ENCODE data around the gene SELENOM. TPM values are rescaled to one million over a fixed set of nuclear protein-coding genes. Genes with fewer than 3 reads are reported as not detected.
"Not testable (repeated sequence)": the region's sequence is repeated elsewhere in the genome, so short reads cannot be mapped to it uniquely, and the experiment has no call there.

Gene SELENOM
- total RNA-seq, 1 donor from 2014 or later, result 6.4 TPM

DNA sequence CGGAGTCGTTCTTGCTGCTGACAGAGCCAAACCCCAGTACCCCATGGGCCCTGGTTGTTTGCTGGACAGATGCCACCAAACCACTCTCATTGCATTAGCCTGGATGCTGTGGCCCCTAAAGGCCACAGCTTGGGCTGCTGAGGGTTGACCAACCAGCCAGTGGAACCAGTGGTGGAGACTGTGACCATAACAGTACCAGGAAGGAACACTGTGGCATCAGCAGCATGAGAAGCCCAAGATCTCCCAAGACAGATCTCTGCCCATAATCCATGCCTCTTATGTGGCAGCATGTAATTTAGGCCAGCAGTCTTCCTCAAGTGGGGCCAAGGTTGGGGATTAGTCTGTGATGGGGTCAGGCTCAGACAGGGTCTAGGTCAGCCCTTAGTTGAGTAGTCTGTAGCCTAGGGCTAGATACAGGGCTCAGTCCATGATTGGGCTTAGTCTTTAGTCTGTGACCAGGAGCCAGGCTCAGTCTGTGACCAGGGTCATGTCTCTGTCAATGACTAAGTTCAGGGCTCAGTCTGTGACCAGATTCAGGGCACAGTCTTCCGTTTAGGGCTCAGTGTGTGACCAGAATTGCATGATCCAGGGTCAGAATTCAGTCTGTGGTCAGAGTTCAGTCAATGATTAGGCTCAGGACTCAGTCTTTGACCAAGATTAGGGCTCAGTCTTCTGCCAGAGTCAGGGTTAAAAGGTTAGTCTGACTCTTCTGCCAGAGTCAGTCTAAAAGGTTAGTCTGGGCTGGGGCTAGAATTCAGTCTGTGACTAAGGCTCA, 10.9 kb upstream of the SELENOM start:
- H3K4me1 Mint-ChIP-seq (ENCODE audit: low read depth), result no peaks in the 10 kb centered on the region
- no peak overlapping the region for H3K27ac Mint-ChIP-seq
- H3K4me3 Mint-ChIP-seq, result no peak overlapping the region
- H3K9me3 Mint-ChIP-seq, result no peaks in the 10 kb centered on the region
- peaks cover 1% of the 10 kb centered on the region for H3K27me3 Mint-ChIP-seq (ENCODE audit: insufficient read depth)
- H3K36me3 Mint-ChIP-seq (ENCODE audit: low read depth), result no peaks in the 10 kb centered on the region
- intact Hi-C loops (cut with micrococcal nuclease), result no loop called here
- DNase-seq (ENCODE audit: low spot score), result no peak

DNA sequence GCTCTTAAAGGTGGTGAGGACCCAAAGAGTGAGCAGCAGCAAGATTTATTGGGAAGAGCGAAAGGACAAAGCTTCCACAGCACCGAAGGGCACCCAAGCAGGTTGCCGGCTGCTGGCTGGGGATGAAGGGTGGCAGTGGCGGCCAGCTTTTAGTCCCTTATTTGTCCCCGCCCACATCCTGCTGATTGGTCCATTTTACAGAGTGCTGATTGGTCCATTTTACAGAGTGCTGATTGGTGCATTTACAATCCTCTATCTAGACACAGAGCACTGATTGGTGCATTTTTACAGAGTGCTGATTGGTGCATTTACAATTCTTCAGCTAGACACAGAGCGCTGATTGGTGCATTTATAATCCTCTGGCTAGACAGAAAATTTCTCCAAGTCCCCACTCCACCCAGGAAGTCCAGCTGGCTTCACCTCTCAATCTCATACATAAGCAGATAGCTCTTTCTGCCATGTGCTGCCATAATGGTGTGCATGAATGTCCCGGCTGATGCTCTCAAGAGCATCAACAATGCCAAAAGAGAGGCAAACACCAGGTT, 5.3 kb upstream of the SELENOM start:
- H3K36me3 Mint-ChIP-seq (ENCODE audit: low read depth); intact Hi-C loops (cut with micrococcal nuclease); H3K4me1 Mint-ChIP-seq (ENCODE audit: low read depth); DNase-seq (ENCODE audit: low spot score); H3K9me3 Mint-ChIP-seq; H3K27ac Mint-ChIP-seq; H3K4me3 Mint-ChIP-seq; H3K27me3 Mint-ChIP-seq (ENCODE audit: insufficient read depth): not testable (repeated sequence)

DNA sequence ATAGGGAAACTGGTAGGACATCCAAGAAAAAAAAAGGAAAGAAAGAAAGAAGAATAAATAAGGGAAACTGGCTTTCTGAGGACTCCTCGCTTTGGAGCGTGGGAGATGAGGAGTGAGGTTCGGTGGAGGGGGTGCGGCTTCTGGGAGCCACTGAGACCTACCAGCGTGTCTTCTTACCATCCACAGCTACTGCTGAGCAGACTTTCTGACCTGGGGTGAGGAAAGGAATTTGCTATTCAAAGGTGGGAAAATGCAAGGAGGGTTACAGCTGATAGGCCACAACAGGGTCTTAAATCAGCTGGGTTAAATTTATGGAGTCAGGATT, 488 bp upstream of the SELENOM start:
- peaks cover 19% of the 10 kb centered on the region for H3K4me1 Mint-ChIP-seq (ENCODE audit: low read depth)
- H3K4me3 Mint-ChIP-seq, result peak overlapping the region; percentile 82
- H3K9me3 Mint-ChIP-seq, result no peaks in the 10 kb centered on the region
- intact Hi-C loops (cut with micrococcal nuclease), result loop anchor here (1.0 to 5.0 kb wide), 10 partner anchors 24 to 644 kb away; partner anchors contain the start of genes DEPDC5, LIMK2, PIK3IP1 and PRR14L
- no peak for DNase-seq (ENCODE audit: low spot score)
- peaks cover 6% of the 10 kb centered on the region for H3K27me3 Mint-ChIP-seq (ENCODE audit: insufficient read depth)
- H3K36me3 Mint-ChIP-seq (ENCODE audit: low read depth), result no peaks in the 10 kb centered on the region
- peak overlapping the region; percentile 33 for H3K27ac Mint-ChIP-seq

DNA sequence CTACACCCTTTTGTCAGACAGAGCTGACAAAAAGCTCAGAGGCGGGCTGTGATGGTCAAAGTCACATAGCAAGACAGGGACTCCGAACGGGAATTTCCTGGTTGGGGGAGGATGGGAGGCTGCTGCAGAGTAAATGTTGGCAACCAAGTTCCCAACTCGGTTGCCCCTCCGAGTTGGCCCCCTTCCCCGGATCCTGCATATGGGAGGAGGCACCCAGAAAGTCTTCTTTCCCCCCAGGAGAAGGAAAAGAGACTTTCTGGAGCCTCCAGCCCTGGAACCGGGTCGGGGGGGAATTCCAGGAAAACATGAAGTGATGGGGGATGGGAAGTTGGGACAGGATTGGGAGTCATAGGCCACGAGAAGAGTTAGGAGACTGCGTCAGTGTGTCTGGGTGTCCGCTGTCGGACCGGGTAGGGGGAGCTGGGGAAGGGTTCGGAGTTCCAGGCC, 614 bp downstream of the SELENOM start:
- Mint-ChIP-seq H3K27ac (no peak overlapping the region), H3K9me3 (no peaks in the 10 kb centered on the region), H3K36me3 (ENCODE audit: low read depth) (no peaks in the 10 kb centered on the region), H3K4me3 (peak overlapping the region; percentile 83), H3K27me3 (ENCODE audit: insufficient read depth) (peaks cover 6% of the 10 kb centered on the region), H3K4me1 (ENCODE audit: low read depth) (peaks cover 19% of the 10 kb centered on the region)
- intact Hi-C loops (cut with micrococcal nuclease), result loop anchor here (1.0 to 5.0 kb wide), 10 partner anchors 22 to 646 kb away; partner anchors contain the start of genes DEPDC5, LIMK2, PIK3IP1 and PRR14L
- DNase-seq (ENCODE audit: low spot score), result no peak

- no peak for DNase-seq (ENCODE audit: low spot score)
- Mint-ChIP-seq H3K9me3 (no peaks in the 10 kb centered on the region), H3K36me3 (ENCODE audit: low read depth) (no peaks in the 10 kb centered on the region), H3K27me3 (ENCODE audit: insufficient read depth) (peaks cover 6% of the 10 kb centered on the region), H3K27ac (no peak overlapping the region), H3K4me3 (peak overlapping the region; percentile 39), H3K4me1 (ENCODE audit: low read depth) (peaks cover 19% of the 10 kb centered on the region)
- intact Hi-C loops (cut with micrococcal nuclease), result loop anchor here (2.0 to 5.0 kb wide), 4 partner anchors 43 to 646 kb away; partner anchors contain the start of genes DEPDC5 and PRR14L
Measured at GRCh38 chr22:31106001-31106571, 1.3 kb downstream of the SELENOM start.

DNA sequence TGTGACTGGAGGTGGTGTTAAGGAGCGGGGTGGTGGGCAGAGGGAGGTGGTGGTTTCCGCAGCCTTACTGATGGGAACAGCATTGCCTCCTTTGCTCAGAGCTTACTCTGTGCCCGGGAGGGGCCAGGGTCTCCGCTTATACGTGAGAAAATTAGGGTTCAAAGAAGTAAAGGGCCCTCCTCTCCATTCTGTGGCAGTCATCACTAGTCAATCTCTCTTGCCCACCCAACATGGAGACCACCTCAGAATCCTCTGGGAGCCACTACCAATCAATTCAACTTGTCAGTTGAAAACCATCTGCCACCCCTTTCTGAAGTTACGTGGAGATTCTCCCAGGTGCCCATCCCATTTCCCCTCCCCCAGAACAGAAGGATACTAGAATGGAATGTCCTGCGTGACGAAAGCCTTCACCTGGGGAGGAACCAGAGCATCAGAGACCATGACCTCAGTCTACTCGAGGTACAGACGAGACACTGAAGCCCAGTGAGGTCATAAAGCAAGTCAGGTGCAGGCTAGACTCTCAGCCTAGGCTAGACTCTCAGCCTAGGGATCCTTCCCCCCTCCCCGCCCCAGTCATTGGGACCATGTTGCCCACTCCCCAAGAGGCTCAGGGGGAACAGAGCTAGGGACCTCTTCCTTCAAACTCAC, 2.0 kb downstream of the SELENOM start:
- Mint-ChIP-seq H3K36me3 (ENCODE audit: low read depth) (no peaks in the 10 kb centered on the region), H3K9me3 (no peaks in the 10 kb centered on the region), H3K4me3 (no peak overlapping the region), H3K4me1 (ENCODE audit: low read depth) (peaks cover 19% of the 10 kb centered on the region), H3K27ac (no peak overlapping the region), H3K27me3 (ENCODE audit: insufficient read depth) (peaks cover 6% of the 10 kb centered on the region)
- intact Hi-C loops (cut with micrococcal nuclease), result loop anchor here (5.0 kb wide), 3 partner anchors 127 to 647 kb away; partner anchors contain the start of genes DEPDC5 and PRR14L
- no peak for DNase-seq (ENCODE audit: low spot score)

GRCh38 chr22:31104869-31105268, 2.5 kb downstream of the SELENOM start:
- no peak overlapping the region for H3K4me3 Mint-ChIP-seq
- no peak for DNase-seq (ENCODE audit: low spot score)
- peaks cover 4% of the 10 kb centered on the region for H3K27me3 Mint-ChIP-seq (ENCODE audit: insufficient read depth)
- H3K36me3 Mint-ChIP-seq (ENCODE audit: low read depth), result no peaks in the 10 kb centered on the region
- intact Hi-C loops (cut with micrococcal nuclease), result loop anchor here (5.0 kb wide), 3 partner anchors 127 to 647 kb away; partner anchors contain the start of genes DEPDC5 and PRR14L
- H3K4me1 Mint-ChIP-seq (ENCODE audit: low read depth), result peaks cover 19% of the 10 kb centered on the region
- no peak overlapping the region for H3K27ac Mint-ChIP-seq
- H3K9me3 Mint-ChIP-seq, result no peaks in the 10 kb centered on the region

- no peaks in the 10 kb centered on the region for H3K36me3 Mint-ChIP-seq (ENCODE audit: low read depth)
- H3K4me1 Mint-ChIP-seq (ENCODE audit: low read depth), result peaks cover 19% of the 10 kb centered on the region
- no peak overlapping the region for H3K4me3 Mint-ChIP-seq
- no peak for DNase-seq (ENCODE audit: low spot score)
- H3K27ac Mint-ChIP-seq, result no peak overlapping the region
- intact Hi-C loops (cut with micrococcal nuclease), result no loop called here
- no peaks in the 10 kb centered on the region for H3K9me3 Mint-ChIP-seq
- peaks cover 3% of the 10 kb centered on the region for H3K27me3 Mint-ChIP-seq (ENCODE audit: insufficient read depth)
Measured at GRCh38 chr22:31103899-31104694, 3.3 kb downstream of the SELENOM start.

DNA sequence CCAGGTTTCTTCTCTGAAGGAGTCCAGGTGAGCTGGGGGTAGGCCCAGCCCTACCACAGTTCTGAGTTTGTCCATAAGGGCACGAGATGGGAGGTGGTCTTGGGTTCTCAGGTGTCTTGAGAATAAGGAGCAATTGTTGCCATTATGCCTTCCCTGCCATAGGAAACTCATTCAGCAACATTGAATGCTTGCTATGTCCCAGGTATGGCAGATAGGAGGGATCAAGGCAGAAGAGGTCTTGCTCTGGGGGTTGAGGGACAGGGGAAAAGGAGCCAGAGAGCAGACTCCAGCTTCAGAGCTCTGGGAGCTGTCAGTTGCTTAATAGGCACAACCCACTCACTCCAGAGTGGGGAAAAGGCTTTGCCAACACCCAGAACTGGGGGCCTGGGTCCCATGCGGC, 4.3 kb downstream of the SELENOM start:
- H3K36me3 Mint-ChIP-seq (ENCODE audit: low read depth), result no peaks in the 10 kb centered on the region
- intact Hi-C loops (cut with micrococcal nuclease), result no loop called here
- no peaks in the 10 kb centered on the region for H3K9me3 Mint-ChIP-seq
- no peak overlapping the region for H3K27ac Mint-ChIP-seq
- H3K4me3 Mint-ChIP-seq, result no peak overlapping the region
- DNase-seq (ENCODE audit: low spot score), result no peak
- peaks cover 3% of the 10 kb centered on the region for H3K27me3 Mint-ChIP-seq (ENCODE audit: insufficient read depth)
- H3K4me1 Mint-ChIP-seq (ENCODE audit: low read depth), result peaks cover 18% of the 10 kb centered on the region

DNA sequence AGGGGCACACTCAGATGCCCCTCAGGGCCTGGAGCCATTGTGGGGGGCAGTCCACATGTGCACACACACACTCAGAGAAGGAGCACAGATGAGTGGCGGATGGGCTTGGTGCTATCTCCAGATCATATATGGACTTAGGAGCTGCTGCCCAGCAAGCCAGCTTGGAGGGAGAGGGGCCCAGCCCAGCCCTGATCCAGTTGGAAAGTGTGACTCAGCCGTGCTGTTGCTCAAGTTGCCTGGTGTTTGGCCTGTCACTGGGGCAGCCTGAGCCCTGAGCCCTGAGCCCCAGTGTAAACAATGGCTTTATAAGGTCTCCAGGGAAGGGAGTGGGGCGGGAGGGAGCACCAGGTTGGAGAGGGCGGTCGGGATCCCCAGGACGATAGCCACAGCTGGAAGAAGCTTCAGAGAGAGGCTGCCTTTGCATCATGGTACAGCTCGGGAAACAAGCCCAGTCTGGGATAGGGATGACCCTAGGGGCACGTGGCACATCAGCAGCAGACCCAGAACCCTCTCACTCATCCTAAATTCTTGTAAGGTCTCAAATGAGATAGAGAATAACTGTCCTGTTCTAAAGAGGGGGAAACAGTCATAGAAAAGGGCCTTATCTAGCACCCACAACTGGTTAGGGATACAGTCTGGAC, 4.8 kb downstream of the SELENOM start:
- H3K9me3 Mint-ChIP-seq, result no peaks in the 10 kb centered on the region
- no peak for DNase-seq (ENCODE audit: low spot score)
- H3K27me3 Mint-ChIP-seq (ENCODE audit: insufficient read depth), result peaks cover under 1% of the 10 kb centered on the region
- H3K4me3 Mint-ChIP-seq, result no peak overlapping the region
- no peak overlapping the region for H3K27ac Mint-ChIP-seq
- intact Hi-C loops (cut with micrococcal nuclease), result no loop called here
- peaks cover 12% of the 10 kb centered on the region for H3K4me1 Mint-ChIP-seq (ENCODE audit: low read depth)
- H3K36me3 Mint-ChIP-seq (ENCODE audit: low read depth), result no peaks in the 10 kb centered on the region

- Mint-ChIP-seq H3K27ac (no peak overlapping the region), H3K4me1 (ENCODE audit: low read depth) (no peaks in the 10 kb centered on the region), H3K27me3 (ENCODE audit: insufficient read depth) (no peaks in the 10 kb centered on the region), H3K9me3 (no peaks in the 10 kb centered on the region), H3K4me3 (no peak overlapping the region), H3K36me3 (ENCODE audit: low read depth) (peaks cover under 1% of the 10 kb centered on the region)
- DNase-seq (ENCODE audit: low spot score), result no peak
- intact Hi-C loops (cut with micrococcal nuclease), result no loop called here
Measured at GRCh38 chr22:31100762-31101525, 6.4 kb downstream of the SELENOM start.
